Activated CD4-positive, alpha-beta T cell treated with anti-CD3 and anti-CD28 coated beads, Interleukin-2, amount 10 ng/mL, durations not matched to agents 24 days and 14 days (primary cell): ENCODE results near the gene RNF217. TPM values are rescaled to one million over a fixed set of nuclear protein-coding genes. Genes with fewer than 3 reads are reported as not detected.
"Not testable (repeated sequence)": the region's sequence is repeated elsewhere in the genome, so short reads cannot be mapped to it uniquely, and the experiment has no call there.

Experiments used
- DNase-seq: peaks from one replicate; pipeline ENCODE4 v3.0.0; 2022
- H3K27ac Mint-ChIP-seq: one replicate; pipeline ENCODE4 v1.8.0; 2022; ENCODE audit warnings: mild to moderate bottlenecking, mixed read lengths
- H3K27me3 Mint-ChIP-seq: one replicate; pipeline ENCODE4 v1.8.0; 2022; ENCODE audit warnings: mixed read lengths
- H3K36me3 Mint-ChIP-seq: one replicate; pipeline ENCODE4 v1.8.0; 2022; ENCODE audit warnings: low read depth, mild to moderate bottlenecking, mixed read lengths
- H3K4me1 Mint-ChIP-seq: one replicate; pipeline ENCODE4 v1.8.0; 2021; ENCODE audit warnings: mixed read lengths
- H3K4me3 Mint-ChIP-seq: one replicate; pipeline ENCODE4 v1.8.0; 2022; ENCODE audit warnings: mild to moderate bottlenecking, moderate library complexity, mixed read lengths
- H3K9me3 Mint-ChIP-seq: one replicate; pipeline ENCODE4 v1.8.0; 2021; ENCODE audit warnings: mixed read lengths
- intact Hi-C: fragments of 100-400 bp; cut with micrococcal nuclease; formaldehyde crosslinking; loops from one replicate; pipeline ENCODE4 v1.15.1; 2023
- total RNA-seq: library from RNA; stranded (reverse); gene quantifications from 2 replicates; pipeline ENCODE4 v1.2.3, GENCODE V29; 2022

Gene RNF217
- total RNA-seq, 1 donor from 2014 or later = 0.72 TPM

DNA sequence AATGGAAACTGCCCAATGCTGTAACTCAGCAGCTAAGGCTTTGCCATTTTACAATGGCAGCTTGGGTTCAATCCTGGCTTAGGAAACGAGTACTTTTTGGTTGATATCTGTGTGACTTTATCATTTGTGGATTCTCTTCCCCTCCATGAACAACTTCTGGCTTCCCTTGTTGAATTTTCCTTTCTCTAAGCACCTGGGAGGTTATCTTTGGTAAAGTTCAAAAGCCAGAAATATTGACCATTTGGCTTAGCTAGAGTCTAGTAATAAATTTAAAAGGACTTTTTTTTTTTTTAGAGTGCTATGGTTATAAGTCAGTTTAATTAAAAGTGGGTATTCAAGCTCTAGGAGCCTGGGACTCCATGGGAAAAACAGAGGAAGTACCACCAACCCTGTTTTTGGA is 159.7 kb downstream of the RNF217 start:
- intact Hi-C loops = no loop called here
- H3K27me3 Mint-ChIP-seq = peaks cover 6% of the 10 kb centered on the region
- H3K36me3 Mint-ChIP-seq = no peaks in the 10 kb centered on the region
- H3K4me1 Mint-ChIP-seq = no peaks in the 10 kb centered on the region
- no peak overlapping the region for H3K4me3 Mint-ChIP-seq
- DNase-seq = no peak
- no peak overlapping the region for H3K27ac Mint-ChIP-seq
- H3K9me3 Mint-ChIP-seq = no peaks in the 10 kb centered on the region

DNA sequence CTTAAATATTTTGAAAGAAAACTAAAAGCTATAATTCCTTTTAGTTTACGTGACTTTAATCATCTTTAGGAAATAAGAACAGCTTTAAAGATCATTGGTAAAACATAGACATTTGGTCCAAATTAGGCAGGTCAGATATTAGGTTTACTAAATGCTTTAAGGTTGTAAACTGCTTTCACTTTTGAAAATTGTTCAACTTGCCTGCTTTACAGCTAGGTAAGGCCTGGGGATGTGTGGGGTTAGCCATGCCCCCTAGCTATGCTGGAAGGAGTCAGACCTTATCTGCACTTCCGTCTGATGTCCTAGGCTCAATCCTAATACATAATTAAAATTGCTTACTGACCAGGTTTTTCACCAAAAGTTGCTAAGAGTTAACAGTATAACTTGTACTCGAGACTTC is 160.8 kb downstream of the RNF217 start:
- Mint-ChIP-seq H3K9me3 (no peaks in the 10 kb centered on the region), H3K27ac (no peak overlapping the region), H3K27me3 (peaks cover 8% of the 10 kb centered on the region), H3K4me3 (no peak overlapping the region), H3K36me3 (no peaks in the 10 kb centered on the region), H3K4me1 (no peaks in the 10 kb centered on the region)
- intact Hi-C loops = no loop called here
- DNase-seq = no peak

DNA sequence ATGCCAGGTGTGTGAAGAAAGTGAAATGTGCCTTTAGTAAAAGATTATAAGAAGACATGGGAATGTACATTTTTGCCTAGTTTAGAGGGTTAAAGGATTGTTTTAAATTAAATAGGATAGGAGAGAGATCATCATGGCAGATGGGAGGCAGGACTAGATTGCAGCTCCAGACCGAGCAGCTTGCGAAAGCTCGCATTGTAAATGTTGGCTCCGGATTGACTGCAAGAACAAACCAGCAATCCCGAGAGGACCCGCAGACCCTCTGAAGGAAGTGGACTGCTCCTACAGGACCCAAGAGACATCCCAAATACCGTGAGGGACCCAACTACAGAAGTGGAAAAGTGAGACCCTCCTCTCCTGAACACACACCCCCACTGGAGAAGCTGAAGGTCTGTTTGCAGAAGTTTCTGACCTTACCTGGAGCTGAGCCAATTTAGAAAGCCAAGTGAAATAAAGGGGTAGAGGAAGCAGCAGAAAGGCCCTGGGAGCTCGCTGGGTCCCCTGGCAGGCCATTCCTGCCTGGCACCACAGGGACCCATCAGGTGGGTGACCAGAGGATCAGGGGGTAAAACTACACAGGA is 161.3 kb downstream of the RNF217 start:
- Mint-ChIP-seq H3K36me3 (no peaks in the 10 kb centered on the region), H3K4me1 (no peaks in the 10 kb centered on the region), H3K4me3 (no peak overlapping the region), H3K27me3 (peaks cover 8% of the 10 kb centered on the region), H3K9me3 (no peaks in the 10 kb centered on the region), H3K27ac (no peak overlapping the region)
- DNase-seq = peak; percentile 39
- intact Hi-C loops = no loop called here

DNA sequence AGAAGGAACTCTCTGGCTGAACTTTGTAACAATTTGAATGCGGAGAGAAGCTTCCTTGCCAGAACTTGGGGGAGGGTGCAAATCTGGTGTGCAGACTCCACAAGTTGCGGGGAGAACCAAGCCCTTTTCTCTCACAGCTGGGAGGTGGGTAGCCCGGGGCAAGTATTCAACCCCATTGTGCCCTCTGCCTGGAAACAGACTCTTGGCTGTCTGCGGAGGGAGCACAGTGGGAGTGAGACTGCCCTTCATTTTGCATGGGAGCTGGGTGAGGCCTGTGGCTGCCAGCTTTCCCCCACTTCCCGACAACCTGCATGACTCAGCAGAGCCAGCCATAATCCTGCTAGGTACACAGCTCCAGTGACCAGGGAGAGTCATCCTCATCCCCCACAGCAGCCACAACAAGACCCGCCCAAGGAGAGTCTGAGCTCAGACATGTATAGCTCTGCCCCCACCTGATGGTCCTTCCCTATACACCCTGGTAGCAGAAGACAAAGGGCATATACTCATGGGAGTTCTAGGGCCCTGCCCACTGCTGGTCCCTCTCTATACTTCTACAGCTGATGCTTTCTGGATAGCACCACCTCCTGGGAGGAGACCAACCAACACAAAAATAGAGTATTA is 161.9 kb downstream of the RNF217 start:
- DNase-seq = no peak
- Mint-ChIP-seq H3K27me3 (peaks cover 8% of the 10 kb centered on the region), H3K4me1 (no peaks in the 10 kb centered on the region), H3K9me3 (no peaks in the 10 kb centered on the region), H3K27ac (no peak overlapping the region), H3K4me3 (no peak overlapping the region), H3K36me3 (no peaks in the 10 kb centered on the region)
- intact Hi-C loops = no loop called here

DNA sequence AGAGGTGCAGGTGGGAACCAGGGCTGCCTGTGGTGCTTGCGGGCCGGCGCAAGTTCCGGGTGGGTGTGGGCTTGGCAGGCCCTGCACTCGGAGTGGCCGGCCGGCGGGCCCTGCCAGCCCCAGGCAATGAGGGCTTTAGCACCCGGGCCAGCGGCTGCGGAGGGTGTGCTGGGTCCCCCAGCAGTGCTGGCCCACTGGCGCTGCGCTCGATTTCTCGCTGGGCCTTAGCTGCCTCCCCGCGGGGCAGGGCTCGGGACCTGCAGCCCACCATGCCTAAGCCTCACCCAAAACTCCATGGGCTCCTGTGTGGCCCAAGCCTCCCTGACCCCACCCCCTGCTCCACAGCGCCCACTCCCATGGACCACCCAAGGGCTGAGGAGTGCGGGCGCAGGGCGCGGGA is 163.6 kb downstream of the RNF217 start:
- H3K4me1 Mint-ChIP-seq, H3K4me3 Mint-ChIP-seq, intact Hi-C loops, H3K9me3 Mint-ChIP-seq, H3K27me3 Mint-ChIP-seq, H3K27ac Mint-ChIP-seq, DNase-seq, H3K36me3 Mint-ChIP-seq: not testable (repeated sequence)

DNA sequence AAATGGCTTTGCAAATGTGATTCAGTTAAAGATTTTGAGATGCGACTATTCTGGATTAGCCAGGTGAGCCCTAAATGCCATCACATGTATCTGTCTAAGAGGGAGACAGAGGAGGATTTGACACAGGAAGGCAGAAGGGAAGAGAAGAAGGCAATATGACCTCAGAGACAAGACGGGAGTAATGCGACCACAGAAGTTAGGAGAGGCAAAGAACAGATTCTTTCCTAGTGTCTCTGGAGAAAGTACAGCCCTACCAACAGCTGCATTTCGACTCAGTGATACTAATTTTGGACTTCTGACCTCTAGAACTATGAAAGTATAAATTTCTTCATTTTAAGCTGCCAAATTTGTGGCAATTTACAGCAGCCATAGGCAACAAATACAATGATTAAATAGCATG is 167.1 kb downstream of the RNF217 start:
- no peaks in the 10 kb centered on the region for H3K4me1 Mint-ChIP-seq
- no peak for DNase-seq
- no peak overlapping the region for H3K4me3 Mint-ChIP-seq
- no peaks in the 10 kb centered on the region for H3K9me3 Mint-ChIP-seq
- intact Hi-C loops = no loop called here
- no peak overlapping the region for H3K27ac Mint-ChIP-seq
- H3K36me3 Mint-ChIP-seq = no peaks in the 10 kb centered on the region
- peaks cover 4% of the 10 kb centered on the region for H3K27me3 Mint-ChIP-seq

DNA sequence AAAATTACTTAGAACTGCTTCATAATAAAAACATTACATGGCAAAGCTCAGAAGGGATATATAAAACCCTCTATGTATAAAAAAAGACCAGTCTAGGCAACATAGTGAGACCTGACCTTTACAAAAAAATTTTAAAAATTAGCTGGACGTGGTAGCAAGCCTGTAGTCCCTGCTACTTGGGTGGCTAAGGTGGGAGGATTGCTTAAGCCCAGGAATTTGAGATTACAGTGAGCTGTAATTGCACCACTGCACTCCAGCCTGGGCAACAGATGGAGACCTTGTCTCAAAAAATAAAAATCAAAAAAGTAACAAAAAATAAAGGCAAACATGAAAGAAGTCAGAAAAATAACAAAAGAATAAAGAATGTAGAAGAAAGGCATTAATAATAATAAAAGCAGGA is 169.8 kb downstream of the RNF217 start:
- H3K4me1 Mint-ChIP-seq = no peaks in the 10 kb centered on the region
- H3K27ac Mint-ChIP-seq = no peak overlapping the region
- H3K36me3 Mint-ChIP-seq = no peaks in the 10 kb centered on the region
- H3K4me3 Mint-ChIP-seq = no peak overlapping the region
- peaks cover 12% of the 10 kb centered on the region for H3K27me3 Mint-ChIP-seq
- DNase-seq = no peak
- intact Hi-C loops = no loop called here
- H3K9me3 Mint-ChIP-seq = no peaks in the 10 kb centered on the region

DNA sequence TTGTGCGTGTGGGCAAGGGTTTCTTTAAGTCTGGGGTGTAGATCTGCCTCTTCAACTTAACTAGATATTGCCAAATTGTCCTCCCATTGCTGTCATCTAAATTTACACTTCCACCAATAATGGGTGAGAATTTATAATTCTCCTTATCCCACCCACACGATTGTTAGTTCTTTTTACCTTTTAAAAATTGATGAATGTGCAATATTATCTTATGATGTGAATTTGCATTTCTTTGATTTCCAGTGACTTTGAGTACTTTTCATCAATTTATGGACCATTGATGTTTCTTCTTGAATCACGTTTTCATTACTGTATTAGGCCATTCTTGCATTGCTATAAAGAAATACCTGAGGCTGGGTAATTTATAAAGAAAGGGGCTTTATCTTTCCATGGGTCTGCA is 174.1 kb downstream of the RNF217 start:
- H3K36me3 Mint-ChIP-seq = no peaks in the 10 kb centered on the region
- intact Hi-C loops = no loop called here
- no peak overlapping the region for H3K27ac Mint-ChIP-seq
- DNase-seq = no peak
- no peaks in the 10 kb centered on the region for H3K4me1 Mint-ChIP-seq
- H3K27me3 Mint-ChIP-seq = peaks cover 7% of the 10 kb centered on the region
- H3K9me3 Mint-ChIP-seq = no peaks in the 10 kb centered on the region
- no peak overlapping the region for H3K4me3 Mint-ChIP-seq

DNA sequence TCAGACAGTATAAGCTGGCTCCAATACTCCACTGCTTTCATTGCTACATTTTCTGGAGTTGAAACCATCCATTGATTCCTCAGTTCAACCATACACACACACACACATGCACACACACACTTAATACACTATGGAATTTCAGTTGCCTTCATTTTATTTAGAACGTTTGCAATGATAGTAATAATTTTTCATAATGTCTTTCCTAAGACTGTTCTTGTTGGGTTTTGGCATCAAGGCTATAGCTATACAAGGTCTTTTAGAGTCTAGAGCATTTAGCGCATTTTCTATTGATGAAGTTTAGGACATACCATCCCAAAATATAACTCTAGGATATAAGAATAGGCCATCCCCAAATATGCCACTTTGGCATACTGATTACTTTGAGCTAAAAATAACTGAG is 175.8 kb downstream of the RNF217 start:
- Mint-ChIP-seq H3K9me3 (no peaks in the 10 kb centered on the region), H3K36me3 (no peaks in the 10 kb centered on the region), H3K4me3 (no peak overlapping the region), H3K27me3 (peaks cover 7% of the 10 kb centered on the region), H3K4me1 (no peaks in the 10 kb centered on the region), H3K27ac (no peak overlapping the region)
- intact Hi-C loops = no loop called here
- peak; percentile 8 for DNase-seq

DNA sequence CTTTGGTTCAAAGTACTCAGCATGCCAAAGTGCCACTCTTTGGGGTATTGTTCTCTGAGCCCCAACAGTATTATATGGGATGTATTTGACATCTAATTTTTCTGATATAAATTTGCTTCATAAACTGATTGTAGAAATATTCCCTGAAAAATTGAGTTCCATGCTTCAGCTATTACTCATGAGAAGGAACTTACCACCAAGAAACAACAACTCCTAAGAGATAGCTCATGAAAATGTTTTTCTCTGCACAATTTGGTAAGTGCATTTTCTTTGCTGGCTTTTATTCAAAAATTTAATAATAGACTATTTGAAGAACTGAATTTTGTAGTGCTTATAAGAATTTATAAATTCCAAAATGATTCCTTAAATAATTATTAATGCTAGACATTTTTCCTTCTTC is 178.6 kb downstream of the RNF217 start:
- Mint-ChIP-seq H3K27ac (no peak overlapping the region), H3K36me3 (no peaks in the 10 kb centered on the region), H3K9me3 (no peaks in the 10 kb centered on the region), H3K27me3 (peaks cover 4% of the 10 kb centered on the region), H3K4me3 (no peak overlapping the region), H3K4me1 (no peaks in the 10 kb centered on the region)
- intact Hi-C loops = no loop called here
- DNase-seq = no peak

Other genes with a start within 250 kb of the RNF217 start
- gene TPD52L1, start 191.3 kb downstream of the RNF217 start, total RNA-seq = not detected in 2 replicates